Measurements from ENCODE around the gene C19orf38. TPM values are rescaled to one million over a fixed set of nuclear protein-coding genes. Genes with fewer than 3 reads are reported as not detected.

C19orf38 gene
- total RNA-seq, 1 experiment from 2014 or later, result not detected

DNA sequence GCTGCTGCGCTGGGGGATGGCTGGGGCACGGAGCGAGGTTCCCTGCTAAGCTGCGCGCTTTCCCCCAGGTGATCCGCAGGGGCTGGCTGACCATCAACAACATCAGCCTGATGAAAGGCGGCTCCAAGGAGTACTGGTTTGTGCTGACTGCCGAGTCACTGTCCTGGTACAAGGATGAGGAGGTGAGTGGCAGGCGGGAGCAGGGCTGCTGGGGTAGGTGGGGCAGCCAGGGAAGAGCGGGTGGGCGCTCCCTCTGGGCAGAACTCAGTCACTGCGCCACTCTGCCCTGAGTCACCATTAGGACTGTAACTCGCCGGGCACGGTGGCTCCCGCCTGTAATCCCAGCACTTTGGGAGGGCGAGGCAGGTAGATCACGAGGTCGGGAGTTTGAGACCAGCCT is 36.0 kb upstream of the C19orf38 start:
- H3K27ac Mint-ChIP-seq, result no peak overlapping the region
- CTCF ChIA-PET, result interaction anchor here (1.5 kb wide), 1 partner anchor 12 kb away, joined by 3 read pairs; no protein-coding TSS in a partner anchor
- ATAC-seq, result peak; percentile 55

DNA sequence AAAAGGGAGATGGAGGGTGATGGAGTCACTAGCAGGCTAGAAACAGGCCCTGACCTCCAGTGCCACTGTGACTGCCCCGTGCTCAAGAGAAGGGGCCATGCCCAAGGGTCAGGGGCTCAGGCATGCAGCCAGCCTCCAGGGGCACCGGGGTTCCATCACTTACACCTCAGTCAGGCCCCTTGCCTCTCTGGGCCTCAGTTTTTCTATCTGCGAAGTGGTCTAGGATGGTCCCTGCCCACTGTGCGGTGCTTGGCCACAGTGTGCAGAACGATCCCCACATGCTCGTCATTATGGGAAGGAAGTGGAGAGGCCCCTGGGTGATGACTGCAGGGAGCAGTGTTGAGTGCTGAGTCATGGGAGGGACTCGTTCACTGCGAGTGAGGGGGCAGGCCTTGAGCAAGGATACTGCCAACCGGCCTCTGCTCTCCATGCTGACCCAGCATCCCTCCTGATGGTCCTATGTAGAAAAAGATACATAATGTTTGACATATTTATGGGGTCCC is 35.3 kb upstream of the C19orf38 start:
- H3K27ac Mint-ChIP-seq, result no peak overlapping the region
- no peaks in the 10 kb centered on the region for H3K27me3 Mint-ChIP-seq (ENCODE audit: low read depth)
- ChIA-PET POLR2A (no interaction called here), CTCF (no interaction called here)
- TF ChIP-seq NFATC4 (CRISPR knock-in tag; IDR thresholded peaks at IDR 0.05) (no peak), KAT7 (CRISPR knock-in tag; IDR thresholded peaks at IDR 0.05; ENCODE audit: borderline replicate concordance) (no peak), EMX1 (CRISPR knock-in tag; IDR thresholded peaks at IDR 0.05) (no peak), NR1H2 (CRISPR knock-in tag; IDR thresholded peaks at IDR 0.05) (no peak), PREB (CRISPR knock-in tag; IDR thresholded peaks at IDR 0.05; ENCODE audit: borderline replicate concordance) (no peak), ZNF317 (CRISPR knock-in tag; IDR thresholded peaks at IDR 0.05; ENCODE audit: borderline replicate concordance, low read depth) (no peak), SP1 (CRISPR knock-in tag; conservative IDR thresholded peaks at IDR 0.05) (no peak), ZNF219 (CRISPR knock-in tag; IDR thresholded peaks at IDR 0.05; ENCODE audit: borderline replicate concordance) (no peak), NFE2L1 (CRISPR knock-in tag; IDR thresholded peaks at IDR 0.05) (no peak), USF2 (CRISPR knock-in tag; IDR thresholded peaks at IDR 0.05) (no peak), FOXP1 (CRISPR knock-in tag; IDR thresholded peaks at IDR 0.05; ENCODE audit: borderline replicate concordance) (no peak), ZNF281 (CRISPR knock-in tag; IDR thresholded peaks at IDR 0.05) (no peak), NR2C2 (CRISPR knock-in tag; IDR thresholded peaks at IDR 0.05) (no peak)
- TF ChIP-seq, protein P1, sequence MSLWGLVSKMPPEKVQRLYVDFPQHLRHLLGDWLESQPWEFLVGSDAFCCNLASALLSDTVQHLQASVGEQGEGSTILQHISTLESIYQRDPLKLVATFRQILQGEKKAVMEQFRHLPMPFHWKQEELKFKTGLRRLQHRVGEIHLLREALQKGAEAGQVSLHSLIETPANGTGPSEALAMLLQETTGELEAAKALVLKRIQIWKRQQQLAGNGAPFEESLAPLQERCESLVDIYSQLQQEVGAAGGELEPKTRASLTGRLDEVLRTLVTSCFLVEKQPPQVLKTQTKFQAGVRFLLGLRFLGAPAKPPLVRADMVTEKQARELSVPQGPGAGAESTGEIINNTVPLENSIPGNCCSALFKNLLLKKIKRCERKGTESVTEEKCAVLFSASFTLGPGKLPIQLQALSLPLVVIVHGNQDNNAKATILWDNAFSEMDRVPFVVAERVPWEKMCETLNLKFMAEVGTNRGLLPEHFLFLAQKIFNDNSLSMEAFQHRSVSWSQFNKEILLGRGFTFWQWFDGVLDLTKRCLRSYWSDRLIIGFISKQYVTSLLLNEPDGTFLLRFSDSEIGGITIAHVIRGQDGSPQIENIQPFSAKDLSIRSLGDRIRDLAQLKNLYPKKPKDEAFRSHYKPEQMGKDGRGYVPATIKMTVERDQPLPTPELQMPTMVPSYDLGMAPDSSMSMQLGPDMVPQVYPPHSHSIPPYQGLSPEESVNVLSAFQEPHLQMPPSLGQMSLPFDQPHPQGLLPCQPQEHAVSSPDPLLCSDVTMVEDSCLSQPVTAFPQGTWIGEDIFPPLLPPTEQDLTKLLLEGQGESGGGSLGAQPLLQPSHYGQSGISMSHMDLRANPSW (CRISPR knock-in tag; conservative IDR thresholded peaks at IDR 0.05; ENCODE audit: low read depth), result no peak
- ATAC-seq (no peak), DNase-seq (ENCODE audit: low spot score) (no peak)
- no peaks in the 10 kb centered on the region for H3K4me1 Mint-ChIP-seq
- H3K36me3 Mint-ChIP-seq, result peaks cover 16% of the 10 kb centered on the region
- no peak overlapping the region for H3K4me3 Mint-ChIP-seq
- H3K9me3 Mint-ChIP-seq, result no peaks in the 10 kb centered on the region

More for the DNA sequence above, 36.0 kb upstream of the C19orf38 start:
- H3K9me3 Mint-ChIP-seq, result no peaks in the 10 kb centered on the region
- POLR2A ChIA-PET, result no interaction called here
- peaks cover 16% of the 10 kb centered on the region for H3K36me3 Mint-ChIP-seq
- H3K27me3 Mint-ChIP-seq (ENCODE audit: low read depth), result no peaks in the 10 kb centered on the region
- no peak for TF ChIP-seq ZNF512 (CRISPR knock-in tag; IDR thresholded peaks at IDR 0.05; ENCODE audit: borderline replicate concordance)
- no peaks in the 10 kb centered on the region for H3K4me1 Mint-ChIP-seq
- no peak for DNase-seq (ENCODE audit: low spot score)
- H3K4me3 Mint-ChIP-seq, result no peak overlapping the region

Measured in WTC11 (cell line).